K562 (cell line): ENCODE data around the gene MYG1. TPM values are rescaled to one million over a fixed set of nuclear protein-coding genes. Genes with fewer than 3 reads are reported as not detected.
A peak's percentile ranks its signal among the peaks of the same experiment; 100 is the strongest.

ENCODE experiments used
- ATAC-seq: fragments of 200-7000 bp; cut with Tn5 transposase; 3 replicates; pipeline ENCODE4 v1.9.1; 2020; ENCODE audit warnings: moderate library complexity
- BruUV-seq: library from RNA; stranded (reverse); fragments of 400-500 nt; replicated peaks from 2 replicates; lab custom pipeline; 2021; lab: Mats Ljungman, UMichigan
- CTCF ChIA-PET: fragments of 300-600 bp; formaldehyde crosslinking; extraction: SDS; loops from one replicate; lab custom pipeline; 2021; ENCODE audit warnings: low intra/inter-chr PET ratio; lab: Yijun Ruan, JAX
- POLR2A ChIA-PET: fragments of 300-600, 350-650 bp; sonication (Branson Sonifier 250); formaldehyde crosslinking; extraction: SDS; loops from one replicate; lab custom pipeline; 2021; ENCODE audit warnings: antibody characterized with exemption, inconsistent platforms; lab: Yijun Ruan, JAX
- DNase-seq, 4 experiments: peaks; one replicate each; pipeline versions ENCODE4 v3.0.0 to v3.0.0-alpha.2; 2011 to 2018; ENCODE audit warnings: low spot score in 3 of 4, mixed read lengths in 3 of 4; ENCODE audit errors: extremely low read depth in 1 of 4
- FAIRE-seq: peaks from 2 replicates; lab custom pipeline; 2011; peaks lifted over from hg19 to GRCh38; lab: Jason Lieb, UNC
- H2AFZ ChIP-seq: 2 replicates; pipeline ENCODE4 v1.6.0; 2011; ENCODE audit warnings: low read depth, low read length, control low read depth, inconsistent platforms
- H3K27ac ChIP-seq: fragments of 200-600 bp; 3 replicates; pipeline ENCODE4 v1.8.0; 2011; ENCODE audit warnings: low read depth, mild to moderate bottlenecking, control low read depth, inconsistent platforms, low read length, moderate library complexity, mixed read lengths; ENCODE audit errors: extremely low read depth
- H3K27me3 ChIP-seq, 2 experiments: fragments of 300-600 bp in 1 of 2; 2 replicates in 1 of 2; 3 replicates in 1 of 2; pipeline versions ENCODE4 v1.6.0 to v1.8.0; 2011; ENCODE audit warnings: inconsistent platforms in 2 of 2, low read length in 2 of 2, mild to moderate bottlenecking in 1 of 2, mixed read lengths in 1 of 2, moderate library complexity in 1 of 2; ENCODE audit not compliant: control insufficient read depth in 2 of 2, insufficient read depth in 2 of 2
- H3K36me3 ChIP-seq: fragments of 300-600 bp; 3 replicates; pipeline ENCODE4 v1.8.0; 2011; ENCODE audit warnings: mild to moderate bottlenecking, low read length, inconsistent platforms; ENCODE audit not compliant: control insufficient read depth, insufficient read depth
- H3K4me1 ChIP-seq, 2 experiments: fragments of 200-600 bp in 1 of 2; replicated peaks in 1 of 2; 2 replicates in 1 of 2; 3 replicates in 1 of 2; pipeline versions ENCODE4 v1.5.1 to v1.8.0; 2011; ENCODE audit warnings: inconsistent platforms in 2 of 2, low read length in 2 of 2, mild to moderate bottlenecking in 1 of 2, mixed read lengths in 1 of 2, moderate library complexity in 1 of 2; ENCODE audit not compliant: control insufficient read depth in 2 of 2, insufficient read depth in 2 of 2
- H3K4me2 ChIP-seq: 2 replicates; pipeline ENCODE4 v1.6.1; 2011; ENCODE audit warnings: low read length, control low read depth, inconsistent platforms, mixed read lengths; ENCODE audit not compliant: insufficient read depth
- H3K4me3 ChIP-seq: fragments of 200-600 bp; sonication (generic), shearing (Covaris generic); 2 replicates; pipeline ENCODE4 v1.5.1; 2016; ENCODE audit warnings: control low read depth, inconsistent platforms
- H3K79me2 ChIP-seq: fragments of 200-600 bp; 3 replicates; pipeline ENCODE4 v1.8.0; 2011; ENCODE audit warnings: low read length, inconsistent platforms; ENCODE audit not compliant: control insufficient read depth, insufficient read depth
- H3K9ac ChIP-seq, 2 experiments: 2 replicates each; pipeline versions ENCODE4 v1.6.0 to v1.6.1; 2011; ENCODE audit warnings: low read depth in 2 of 2, low read length in 2 of 2, control low read depth in 1 of 2, inconsistent platforms in 1 of 2, mild to moderate bottlenecking in 1 of 2, mixed read lengths in 1 of 2; ENCODE audit not compliant: insufficient read depth in 1 of 2
- H3K9me1 ChIP-seq: one replicate; pipeline ENCODE4 v1.6.0; 2011; ENCODE audit warnings: inconsistent platforms, mild to moderate bottlenecking, low read length, moderate library complexity; ENCODE audit not compliant: control insufficient read depth, insufficient read depth
- H3K9me3 ChIP-seq: replicated peaks from 2 replicates; pipeline ENCODE4 v1.5.1; 2011; ENCODE audit warnings: low read depth, low read length, inconsistent platforms; ENCODE audit not compliant: control insufficient read depth, insufficient read depth
- H4K20me1 ChIP-seq: replicated peaks from 2 replicates; pipeline ENCODE4 v1.6.1; 2011; ENCODE audit warnings: low read length, inconsistent platforms, mixed read lengths; ENCODE audit not compliant: control insufficient read depth, insufficient read depth
- JUN ChIP-seq, 2 experiments: sonication (generic) in 1 of 2; formaldehyde crosslinking in 1 of 2; IDR thresholded peaks; 2 replicates each; pipeline versions ENCODE4 v1.6.1 to v1.8.0; 2012 to 2022; ENCODE audit warnings: borderline replicate concordance in 2 of 2, mild to moderate bottlenecking in 2 of 2, improper control_type of control experiment in 1 of 2, low read depth in 1 of 2, low read length in 1 of 2, missing genetic modification reagents in 1 of 2
- PRDM10 ChIP-seq: fragments of 450-650 bp; IDR thresholded peaks from 2 replicates; pipeline ENCODE4 v1.6.1; 2018; ENCODE audit not compliant: partially characterized antibody
- RFX1 ChIP-seq: fragments of 450-650 bp; IDR thresholded peaks from 2 replicates; pipeline ENCODE4 v1.6.1; 2016; ENCODE audit warnings: mild to moderate bottlenecking, moderate library complexity
- whole genome bisulfite sequencing: fragments of 100-300 bp; shearing (Covaris generic); methylation state at CpG from one replicate; pipeline ENCODE4 v1.1.6; 2016; ENCODE audit warnings: low coverage, mixed read lengths; ENCODE audit not compliant: insufficient coverage; ENCODE audit errors: missing lambda C conversion rate; 5-methylcytosine and 5-hydroxymethylcytosine counted together
- in situ Hi-C: fragments of 300-500 bp; cut with MboI; formaldehyde crosslinking; loops from 4 replicates; pipeline ENCODE4 v1.15.0; 2018; ENCODE audit warnings: inconsistent platforms, mixed read lengths
- intact Hi-C: fragments of 100-400 bp; cut with micrococcal nuclease; formaldehyde crosslinking; loops from 2 replicates; pipeline ENCODE4 v1.14.2; 2022
- polyA plus RNA-seq, 8 experiments: library from polyadenylated mRNA; depleted of rRNA in 4 of 8; stranded (reverse) in 5 of 8; unstranded in 3 of 8; fragments of >200 nt; fragmentation: Nextera tagmentation in 2 of 8; fragmentation: Illumina TruSeq in 1 of 8; extraction: Ambion mirVana in 2 of 8; extraction: Trizol in 1 of 8; gene quantifications; 2 replicates each; pipeline versions ENCODE4 v1.2.1 to v1.2.3, GENCODE V29; 2011 to 2014; ENCODE audit warnings: inconsistent platforms in 1 of 8, missing spikeins in 1 of 8
- total RNA-seq, 7 experiments: library from RNA; depleted of rRNA in 6 of 7; stranded (reverse); fragments of >200 nt in 6 of 7; fragmentation: Illumina TruSeq in 2 of 7; extraction: Trizol in 2 of 7; gene quantifications; 2 replicates each; pipeline versions ENCODE4 v1.2.1 to v1.2.3, GENCODE V29; 2011 to 2021; ENCODE audit warnings: low replicate concordance in 1 of 7

The MYG1 gene
- total and polyA plus RNA-seq, 9 of the 15 experiments (the other 6 are each of a cell fraction or from before 2014, with no cell fraction given), result 0.45 to 5.6 (median 2.1) TPM

GRCh38 chr12:53326460-53327185 lies 27.1 kb downstream of the MYG1 start:
- H3K4me1 ChIP-seq, result peaks cover 26 to 55% of the 10 kb centered on the region in 2 experiments
- H3K27me3 ChIP-seq, result no peaks in the 10 kb centered on the region
- no TSS peak for BruUV-seq
- TF ChIP-seq RFX1 (peak; percentile 81), JUN (IDR thresholded peaks at IDR 0.05; ENCODE audit: borderline replicate concordance, low read depth, low read length) (no peak), JUN (CRISPR knock-in tag; IDR thresholded peaks at IDR 0.05; ENCODE audit: borderline replicate concordance) (no peak), PRDM10 (peak; percentile 92)
- H3K36me3 ChIP-seq, result no peaks in the 10 kb centered on the region
- peak in 1 of 4 experiments; percentile 28 for DNase-seq
- POLR2A ChIA-PET, result interaction anchor here (0.6 to 2.4 kb wide), 9 partner anchors 8 to 183 kb away, joined by 3 to 10 read pairs (median 4); no protein-coding TSS in a partner anchor
- H3K9me1 ChIP-seq, result no peaks in the 10 kb centered on the region
- in situ Hi-C loops, result loop anchor here (10.0 kb wide), 1 partner anchor 178 kb away; the partner anchor contains the start of genes NPFF and TARBP2
- no peaks in the 10 kb centered on the region for H3K79me2 ChIP-seq
- FAIRE-seq, result no peak
- no peak overlapping the region for H3K4me2 ChIP-seq
- no peak overlapping the region for H3K27ac ChIP-seq
- H2AFZ ChIP-seq, result no peak overlapping the region
- no peak overlapping the region for H3K9ac ChIP-seq
- no peaks in the 10 kb centered on the region for H3K9me3 ChIP-seq
- no peak for ATAC-seq
- H4K20me1 ChIP-seq, result no peaks in the 10 kb centered on the region
- CTCF ChIA-PET, result interaction anchor here (0.7 to 1.7 kb wide), 5 partner anchors 8 to 287 kb away, joined by 3 to 11 read pairs (median 4); no protein-coding TSS in a partner anchor
- 73% methylated on average over 8 of the region's 8 CpGs for WGBS
- no peak overlapping the region for H3K4me3 ChIP-seq
- intact Hi-C loops, result loop anchor here (10.0 kb wide), 1 partner anchor 98 kb away; the partner anchor contains the start of gene AMHR2
